Activated gamma-delta T cell (primary cell): Measurements from ENCODE around the gene STX7.
"Not testable (repeated sequence)": the region's sequence is repeated elsewhere in the genome, so short reads cannot be mapped to it uniquely, and the experiment has no call there.

Experiments used
- DNase-seq: peaks from one replicate; lab custom pipeline; 2025; lab: John Stamatoyannopoulos, UW
- total RNA-seq, 2 donors: gene quantifications; one replicate each; lab custom pipeline; 2026; lab: John Stamatoyannopoulos, UW

Gene STX7, protein sequence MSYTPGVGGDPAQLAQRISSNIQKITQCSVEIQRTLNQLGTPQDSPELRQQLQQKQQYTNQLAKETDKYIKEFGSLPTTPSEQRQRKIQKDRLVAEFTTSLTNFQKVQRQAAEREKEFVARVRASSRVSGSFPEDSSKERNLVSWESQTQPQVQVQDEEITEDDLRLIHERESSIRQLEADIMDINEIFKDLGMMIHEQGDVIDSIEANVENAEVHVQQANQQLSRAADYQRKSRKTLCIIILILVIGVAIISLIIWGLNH
- 59.9 to 64.3 reads per million in 2 donors for total RNA-seq

DNA sequence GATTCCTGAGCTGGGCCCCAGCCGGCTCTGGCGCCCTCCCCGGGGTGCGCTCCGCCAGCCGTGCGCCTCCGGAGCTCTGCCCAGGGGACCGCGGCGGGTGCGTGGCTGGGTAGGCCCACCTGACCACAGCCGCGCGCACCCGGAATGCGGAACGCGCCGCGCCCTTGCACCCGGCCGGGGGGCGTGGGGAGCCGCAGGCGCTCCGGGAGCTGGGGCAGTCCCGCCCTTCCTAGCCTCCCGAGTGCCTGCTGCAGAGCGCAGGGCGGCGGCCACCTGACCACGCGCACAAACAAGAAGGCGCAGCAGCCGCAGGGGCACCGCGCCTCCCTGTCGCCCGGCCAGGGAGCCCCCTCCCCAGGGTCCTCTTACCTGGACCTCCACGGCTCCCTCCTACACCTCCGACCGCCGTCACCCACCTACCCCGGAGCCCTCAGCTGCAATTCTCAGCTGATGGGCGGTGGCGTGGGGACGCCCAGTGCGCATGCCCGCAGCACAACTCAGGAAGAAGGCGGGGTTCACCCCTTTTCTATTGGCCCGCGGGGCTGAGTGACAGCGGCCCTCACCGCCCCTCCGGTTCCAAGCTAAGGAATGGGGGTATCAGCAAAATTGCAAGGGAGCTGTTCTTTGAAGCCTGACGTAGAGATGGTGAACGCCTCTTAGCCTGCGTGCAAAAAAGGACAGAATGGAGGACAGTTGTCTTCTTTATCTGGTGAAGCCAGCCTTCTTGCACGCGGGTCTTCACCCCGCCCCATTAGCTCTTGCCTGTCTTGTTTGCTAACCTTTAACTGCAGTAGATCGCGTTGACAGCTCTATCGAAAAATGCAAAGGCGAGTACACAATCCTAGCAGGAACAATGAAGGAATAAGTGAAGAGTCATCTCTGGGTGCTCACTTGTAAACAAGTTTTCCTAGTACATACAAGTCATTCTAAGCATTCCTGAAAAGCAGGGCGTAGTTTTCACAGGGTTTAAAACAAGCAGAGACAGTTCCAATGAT, at the start of gene STX7:
STX7 (minus strand) TSS at position 479 of the 995 bp plus-strand sequence. CDS start 9,586 bp downstream, outside the sequence.
- DNase-seq, result peak; percentile 69

DNA sequence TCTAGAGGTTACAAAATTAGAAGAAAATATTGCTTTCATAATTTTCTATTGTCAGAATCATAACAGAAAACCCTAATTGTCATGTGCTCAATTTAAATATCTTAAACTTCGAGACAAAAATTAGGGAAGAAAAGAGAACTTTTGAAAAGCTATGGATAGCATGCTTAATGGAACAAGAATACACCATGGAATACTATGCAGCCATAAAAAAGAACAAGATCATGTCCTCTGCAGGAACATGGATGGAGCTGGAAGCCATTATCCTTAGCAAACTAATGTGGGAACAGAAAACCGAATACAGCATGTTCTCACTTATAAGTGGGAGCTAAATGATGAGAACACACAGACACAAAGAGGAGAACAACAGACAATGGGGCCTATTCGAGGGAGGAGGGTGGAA, 47.2 kb upstream of the STX7 start:
- DNase-seq, result not testable (repeated sequence)

DNA sequence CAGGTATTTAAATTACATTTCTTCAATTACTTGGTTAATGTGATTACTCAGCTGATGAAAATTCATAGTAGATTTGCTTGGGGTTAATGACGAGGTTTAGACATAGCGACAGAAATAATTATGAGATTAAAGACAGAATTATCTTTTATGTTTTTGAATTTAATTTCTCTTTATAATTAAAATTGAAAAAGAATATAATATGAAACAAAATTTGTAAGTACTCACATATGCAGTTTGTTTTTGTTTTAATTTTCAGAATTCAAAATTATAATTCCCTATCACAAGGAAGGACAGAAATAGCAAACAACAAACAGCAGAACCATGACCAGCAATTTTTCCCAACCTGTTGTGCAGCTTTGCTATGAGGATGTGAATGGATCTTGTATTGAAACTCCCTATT, 39.5 kb upstream of the STX7 start, which contains the start of gene TAAR8:
TAAR8 (plus strand) TSS at position 301 of the 400 bp plus-strand sequence; CDS start at position 322, 21 bp downstream.
- no peak for DNase-seq

DNA sequence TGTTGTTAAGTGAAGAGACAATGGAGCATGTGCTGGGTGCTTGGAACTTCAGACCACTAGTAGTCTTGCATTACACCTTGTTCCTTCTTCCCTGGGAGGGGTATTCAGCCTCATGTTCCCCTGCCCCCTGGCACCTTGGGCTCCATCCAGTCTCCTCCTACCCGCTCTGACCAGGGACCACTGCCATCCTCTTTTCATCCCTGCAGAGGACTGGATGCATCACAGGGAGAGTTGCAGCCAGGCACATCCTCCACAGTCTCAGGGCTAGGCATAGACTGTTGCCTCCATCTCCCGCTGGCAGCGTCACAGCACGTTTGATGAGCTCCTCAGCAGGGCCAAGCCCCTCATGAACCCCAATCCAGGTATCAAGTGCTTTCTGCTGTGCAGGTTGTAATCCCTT, 38.3 kb upstream of the STX7 start:
- no peak for DNase-seq

DNA sequence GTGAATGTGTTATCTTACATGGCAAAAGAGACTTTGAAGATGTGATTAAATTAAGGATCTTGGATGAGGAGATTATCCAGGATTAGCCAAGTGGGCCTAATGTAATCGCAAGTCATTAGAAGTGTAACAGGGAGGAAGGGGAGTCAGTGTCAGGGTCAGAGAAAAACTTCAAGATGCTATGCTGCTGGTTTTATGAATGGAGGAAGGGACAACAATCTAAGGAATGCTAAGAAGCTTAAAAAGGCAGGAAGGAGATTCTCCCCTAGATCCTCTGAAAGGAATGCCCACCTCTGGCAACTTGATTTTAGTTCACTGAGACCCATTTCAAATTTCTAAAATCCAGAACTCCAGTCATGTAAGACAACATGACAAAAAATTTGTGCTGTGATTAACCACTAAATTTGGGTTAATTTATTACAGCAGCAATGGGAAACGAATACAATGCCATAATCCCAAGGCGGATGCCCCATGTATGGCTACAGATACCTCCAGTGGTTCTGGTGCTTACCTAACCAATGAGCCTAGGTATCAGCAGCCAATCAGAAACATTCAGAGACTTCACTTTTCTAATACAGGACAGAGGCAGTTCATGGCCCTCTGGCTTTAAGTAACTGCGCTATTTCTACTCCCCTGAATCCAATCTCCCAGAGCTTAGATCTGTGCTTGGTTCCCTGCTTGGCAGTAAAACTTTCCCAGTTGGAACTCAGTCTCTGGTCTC, 36.0 kb upstream of the STX7 start:
- DNase-seq, result no peak

DNA sequence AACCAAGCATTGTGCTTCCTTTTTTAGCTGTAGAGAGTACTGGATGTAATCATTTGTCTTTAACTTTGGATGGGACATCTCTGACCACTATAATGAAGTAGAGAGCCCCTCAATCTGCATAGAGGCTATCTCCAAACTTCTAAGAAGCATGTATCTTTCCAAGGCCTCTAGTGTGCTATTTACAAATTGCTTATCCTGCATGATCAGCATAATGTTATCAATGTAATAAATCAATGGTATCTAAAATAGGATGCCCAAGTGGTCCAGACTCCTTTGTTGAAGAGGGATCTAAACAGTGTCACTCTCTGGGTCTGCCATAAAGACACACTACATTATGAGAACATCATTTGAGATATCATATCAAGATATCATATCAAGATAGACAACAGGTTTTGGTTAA, 31.9 kb upstream of the STX7 start:
- DNase-seq, result no peak

DNA sequence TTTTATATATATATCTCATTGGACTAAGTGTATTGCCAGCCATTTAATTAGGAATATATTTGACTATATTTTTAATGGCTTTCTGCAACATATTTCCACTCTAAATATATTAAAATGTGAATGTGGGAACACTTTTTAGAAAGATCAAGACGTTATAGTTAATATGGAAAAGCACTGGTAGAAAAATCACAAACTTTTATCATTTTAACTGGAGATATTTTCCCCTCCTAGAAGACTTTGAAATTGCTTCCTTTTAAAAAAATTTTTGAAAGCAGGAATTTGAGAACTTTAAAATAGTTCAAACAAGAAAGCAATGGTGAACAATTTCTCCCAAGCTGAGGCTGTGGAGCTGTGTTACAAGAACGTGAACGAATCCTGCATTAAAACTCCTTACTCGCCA, 25.1 kb upstream of the STX7 start, which contains the start of gene TAAR9:
TAAR9 (plus strand) TSS at position 301 of the 400 bp plus-strand sequence; CDS start at position 314, 13 bp downstream.
- DNase-seq, result no peak

DNA sequence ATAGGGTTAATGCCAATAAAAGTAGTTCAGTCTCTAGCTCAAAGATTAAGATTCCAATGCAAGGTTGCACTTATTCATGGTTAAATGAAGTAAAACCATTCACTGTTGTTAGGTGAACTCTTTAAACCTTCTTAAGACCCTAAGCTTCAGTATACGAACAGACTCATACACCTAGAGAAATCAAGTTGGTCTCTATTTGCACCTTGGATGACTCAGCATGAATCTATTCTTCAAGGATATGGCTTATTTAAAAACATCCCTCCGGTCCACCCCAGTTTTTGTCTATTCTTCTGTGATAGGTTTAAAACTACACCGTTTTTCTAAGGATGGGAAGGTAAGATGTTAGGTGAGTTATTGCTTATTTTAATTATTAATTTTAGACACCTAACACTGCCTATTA, 24.2 kb upstream of the STX7 start:
- DNase-seq, result no peak

DNA sequence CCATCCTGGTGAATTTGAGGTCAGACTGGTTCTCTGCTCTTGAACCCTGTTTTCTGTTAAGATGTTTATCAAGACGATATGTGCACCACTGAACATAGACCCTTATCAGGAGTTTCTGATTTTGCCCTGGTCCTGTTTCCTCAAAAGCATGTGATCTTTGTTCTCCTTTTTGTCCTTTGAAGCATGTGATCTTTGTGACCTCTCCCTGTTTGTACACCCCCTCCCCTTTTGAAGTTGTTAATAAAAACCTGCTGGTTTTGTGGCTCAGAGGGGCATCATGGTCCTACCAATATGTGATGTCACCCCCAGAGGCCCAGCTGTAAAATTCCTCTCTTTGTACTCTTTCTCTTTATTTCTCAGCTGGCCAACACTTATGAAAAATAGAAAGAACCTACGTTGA, 21.6 kb upstream of the STX7 start:
- not testable (repeated sequence) for DNase-seq

DNA sequence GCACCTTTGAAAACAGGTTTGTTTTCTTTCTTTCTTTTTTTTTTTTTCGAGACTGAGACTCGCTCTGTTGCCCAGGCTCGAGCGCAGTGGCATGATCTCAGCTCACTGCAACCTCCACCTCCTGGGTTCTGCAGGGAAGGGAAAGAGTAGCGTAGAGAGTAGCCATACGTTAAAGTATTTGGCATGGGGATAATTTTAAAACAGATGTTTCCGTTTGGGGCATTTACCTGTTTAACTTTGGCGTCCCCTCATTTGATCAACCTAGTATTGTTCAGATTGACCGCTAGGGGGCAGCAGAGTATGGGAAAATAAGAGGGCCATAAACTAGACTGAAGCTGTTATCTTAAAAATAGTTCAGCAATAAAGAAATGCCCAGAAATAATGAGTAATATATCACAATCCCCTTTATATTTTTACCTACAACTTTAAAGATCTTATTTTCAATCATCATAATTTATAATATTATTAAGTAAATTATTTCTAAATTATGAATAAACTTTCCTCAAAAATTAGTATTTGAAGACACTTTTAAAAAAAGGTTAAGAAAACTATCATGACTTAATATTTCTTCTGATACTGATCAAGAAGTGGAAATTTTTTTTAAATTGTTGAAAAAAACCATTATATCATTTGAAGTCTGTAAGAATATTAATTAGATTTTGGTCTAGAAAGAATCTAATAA, 17.5 kb upstream of the STX7 start:
- DNase-seq, result no peak

DNA sequence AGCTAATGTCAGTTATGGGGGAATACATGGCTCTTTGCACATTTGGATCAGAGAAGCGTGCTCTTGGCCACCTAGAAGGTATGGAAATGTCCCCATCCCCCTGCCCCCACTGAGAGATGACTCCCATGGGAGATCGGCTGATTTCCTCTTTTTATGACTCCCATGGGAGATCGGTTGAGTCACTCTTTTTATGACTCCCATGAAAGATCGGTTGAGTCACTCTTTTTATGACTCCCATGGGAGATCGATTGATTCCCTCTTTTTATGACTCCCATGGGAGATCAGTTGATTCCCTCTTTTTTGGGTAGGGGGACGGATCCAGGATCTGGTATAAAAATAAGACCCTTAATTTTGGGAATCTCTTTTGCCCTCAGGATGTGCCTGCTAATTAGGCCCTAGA, 14.9 kb upstream of the STX7 start:
- no peak for DNase-seq

DNA sequence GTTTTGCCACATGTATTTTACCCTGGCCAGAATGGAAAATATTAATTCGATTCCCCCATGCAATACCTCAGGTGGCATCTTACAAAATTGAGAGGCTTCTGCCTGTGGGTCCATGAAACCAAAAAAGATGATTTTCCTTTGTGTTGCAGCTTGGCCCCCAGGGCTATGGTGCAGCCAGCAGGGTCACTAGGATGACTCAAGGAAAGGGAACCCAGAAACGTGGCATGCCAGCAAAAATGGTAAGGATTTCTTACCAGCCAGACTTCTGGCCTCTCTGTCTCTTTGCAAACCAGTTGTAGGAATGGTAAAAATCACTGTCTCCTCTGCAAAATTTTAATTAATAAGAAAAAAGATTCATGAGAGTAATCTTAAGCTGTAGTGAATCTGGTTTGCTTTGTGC, 13.5 kb upstream of the STX7 start:
- no peak for DNase-seq

DNA sequence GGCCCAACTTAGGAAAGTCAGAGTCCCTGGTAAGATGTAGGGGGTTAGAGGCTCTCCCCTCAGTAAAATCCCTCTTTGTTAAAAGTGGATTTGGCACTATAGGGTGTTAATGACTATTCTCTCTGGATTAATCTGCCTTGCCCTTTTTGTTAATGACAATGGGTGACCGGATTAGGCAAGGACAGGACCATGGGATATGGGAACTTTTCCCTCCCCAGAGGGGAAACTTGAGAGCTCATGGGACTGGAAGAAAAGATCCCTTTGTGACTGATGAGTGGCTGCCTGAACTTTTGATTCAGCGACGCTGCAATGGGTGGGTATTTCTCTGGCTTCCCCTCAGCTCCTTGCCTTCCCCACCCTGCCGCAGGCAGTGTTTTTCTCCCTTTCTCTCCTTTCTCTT, 12.9 kb upstream of the STX7 start:
- DNase-seq, result no peak

DNA sequence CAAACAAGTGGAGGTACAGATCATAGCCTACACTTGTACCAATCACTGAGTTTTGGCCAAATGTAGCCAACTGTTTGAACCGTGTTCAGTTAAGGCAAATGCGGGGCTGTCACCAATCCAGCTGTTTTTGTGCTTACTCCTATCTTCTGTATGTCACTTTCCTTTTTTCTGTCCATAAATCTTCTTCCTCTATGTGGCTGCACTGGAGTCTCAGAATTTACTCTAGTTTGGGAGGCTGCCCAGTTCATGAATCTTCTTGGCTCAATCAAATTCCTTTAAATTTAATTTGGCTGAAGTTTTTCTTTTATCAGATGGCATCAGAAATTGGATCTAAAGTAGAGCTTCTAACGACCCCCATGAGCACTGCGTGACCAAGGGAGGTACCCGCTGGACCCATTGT, 11.7 kb upstream of the STX7 start:
- DNase-seq, result no peak

DNA sequence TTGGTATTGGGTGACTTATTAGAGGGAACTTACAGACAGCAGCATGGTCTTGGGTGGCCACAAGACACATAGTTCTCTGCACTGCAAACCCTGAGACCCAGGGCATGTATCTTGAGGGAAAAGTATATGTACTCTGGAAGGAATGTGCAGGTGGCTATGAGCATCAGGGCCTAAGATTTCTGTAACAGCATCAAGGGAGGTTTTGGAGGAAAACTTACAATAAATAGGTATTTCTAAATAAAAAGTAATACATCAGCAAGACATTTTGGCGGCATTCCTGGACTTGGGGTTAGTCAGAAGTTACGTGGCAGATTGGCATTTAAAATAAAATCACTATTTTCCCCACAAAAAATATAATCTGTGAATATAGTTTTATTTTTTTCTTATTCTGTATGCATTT, 8.0 kb upstream of the STX7 start:
- no peak for DNase-seq

DNA sequence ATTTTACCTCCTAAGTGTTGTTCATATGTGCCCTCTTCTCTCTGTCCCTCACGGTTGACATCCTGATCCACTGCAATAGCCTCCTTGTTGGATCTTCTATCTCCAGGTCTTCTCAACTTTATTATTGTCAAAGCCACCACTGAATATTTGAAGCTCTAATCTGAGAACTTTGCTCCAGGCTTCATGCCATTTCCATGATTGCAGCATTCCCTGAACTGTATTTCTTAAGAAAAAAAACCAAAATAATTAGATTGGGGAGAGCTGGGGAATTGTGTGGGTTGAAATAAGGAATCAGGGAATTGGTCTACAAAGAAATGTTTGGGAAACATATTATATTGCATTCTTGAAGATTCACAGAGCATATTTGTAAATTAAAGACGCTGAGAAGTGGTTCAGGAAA, 2.5 kb upstream of the STX7 start:
- no peak for DNase-seq

DNA sequence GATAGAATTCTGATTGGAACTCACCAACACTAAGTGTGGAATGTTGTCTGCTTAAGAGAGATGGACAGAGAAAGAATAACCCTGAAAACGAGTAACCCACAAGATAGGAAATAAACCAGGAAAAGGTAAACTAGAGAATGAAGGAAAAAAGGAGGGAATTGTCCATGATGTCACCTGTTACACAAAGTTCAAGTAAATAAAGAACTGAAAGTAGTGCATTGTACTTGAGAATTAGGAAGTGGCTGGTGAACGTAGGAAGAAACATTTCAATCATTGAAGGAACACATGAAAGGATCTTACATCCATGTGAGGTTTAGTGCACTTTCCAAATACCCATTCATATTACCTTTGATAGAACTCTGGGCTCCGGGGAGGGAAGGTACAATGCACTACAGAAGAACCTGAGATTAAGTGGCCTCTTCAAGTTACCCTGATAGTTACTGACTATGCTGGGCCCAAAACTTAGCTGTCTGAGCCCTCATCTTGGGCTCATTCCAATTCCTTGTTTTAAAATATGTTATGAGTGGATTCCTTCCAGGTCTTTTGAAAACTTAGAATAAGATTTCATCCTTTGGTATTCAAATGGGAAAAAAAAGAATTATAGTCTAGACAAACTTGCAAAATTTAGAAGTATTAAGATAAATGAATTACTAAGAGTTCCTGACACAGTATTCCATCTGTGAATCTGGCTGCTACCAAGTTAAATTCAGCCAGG, 1.1 kb upstream of the STX7 start:
- no peak for DNase-seq

DNA sequence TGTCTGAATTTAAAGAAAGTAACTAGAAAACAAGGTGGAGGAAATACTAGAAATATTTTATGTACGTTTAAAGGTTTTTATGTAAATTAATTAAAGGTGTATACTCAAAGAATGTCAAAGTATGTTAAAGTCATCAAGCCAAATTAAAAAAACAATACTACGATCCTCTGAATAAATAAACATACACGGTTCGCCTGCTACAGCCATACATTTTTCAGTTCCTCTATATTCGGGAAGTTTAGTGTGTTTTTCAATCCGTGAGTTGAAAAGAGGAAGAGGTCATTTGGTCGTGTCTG, 626 bp downstream of the STX7 start:
- DNase-seq, result no peak

DNA sequence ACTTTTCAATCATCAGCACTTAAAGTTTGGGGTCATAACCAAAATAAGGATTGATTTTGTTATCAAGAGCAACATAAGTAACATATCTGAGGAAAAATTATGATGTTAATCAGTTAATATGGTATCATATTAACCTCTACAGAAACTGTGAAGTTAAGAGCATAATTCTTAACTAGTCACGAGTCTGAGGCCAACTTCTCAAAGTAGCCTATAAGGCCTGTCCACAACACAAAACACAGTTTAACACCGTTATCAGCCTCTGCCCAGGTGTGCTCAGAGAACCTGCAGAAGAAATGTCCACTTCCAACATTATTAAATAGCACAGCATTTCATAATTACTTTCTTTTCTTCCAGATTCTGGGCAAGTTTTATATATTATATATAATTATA, 1.1 kb downstream of the STX7 start:
- DNase-seq, result no peak

DNA sequence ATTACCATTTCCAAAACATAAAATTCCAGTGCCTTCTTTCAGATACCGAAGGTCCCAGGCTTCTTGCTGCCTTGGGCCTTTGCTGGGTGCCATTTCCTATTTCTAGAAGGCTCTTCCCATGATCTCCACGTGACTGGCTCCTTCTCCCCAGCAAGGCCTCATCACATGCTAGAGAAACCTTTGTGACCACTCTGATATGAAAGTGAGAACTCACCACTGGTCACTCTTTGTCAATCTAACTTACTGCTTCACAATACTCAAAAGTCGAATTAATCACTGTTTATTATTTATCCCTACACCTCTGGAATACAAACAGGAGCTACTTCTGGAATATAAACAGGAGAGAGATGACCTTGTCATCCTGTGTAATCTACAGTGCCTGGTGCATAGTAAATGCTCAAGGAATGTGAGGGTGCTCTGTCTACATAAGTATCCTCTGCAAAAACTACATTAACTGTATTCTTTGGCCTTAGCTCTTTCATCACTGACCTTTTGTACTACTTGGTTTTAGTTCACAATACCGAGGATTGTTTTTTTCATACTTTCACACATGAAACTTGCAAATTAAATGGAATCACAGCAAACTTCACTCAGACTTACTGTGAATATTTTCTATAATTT, 1.6 kb downstream of the STX7 start:
- DNase-seq, result no peak
